Measurements from ENCODE around the gene UPF1.

GRCh38 chr19:18795540-18795939 is 36.2 kb upstream of the UPF1 start:
- TF ChIP-seq CTCF (conservative IDR thresholded peaks at IDR 0.05), result no peak
- no peak for TF ChIP-seq ZFX (IDR thresholded peaks at IDR 0.05)
